GM12878 (cell line): Measurements from ENCODE around the gene PTMA. TPM values are rescaled to one million over a fixed set of nuclear protein-coding genes. Genes with fewer than 3 reads are reported as not detected.

Experiments
- ATAC-seq: fragments of 200-7000 bp; cut with Tn5 transposase; 3 replicates; pipeline ENCODE4 v1.9.1; 2020; ENCODE audit warnings: mild to moderate bottlenecking, moderate library complexity
- BruUV-seq: library from RNA; stranded (reverse); fragments of 400-500 nt; replicated peaks from 2 replicates; lab custom pipeline; 2021; lab: Mats Ljungman, UMichigan
- CTCF ChIA-PET: fragments of 300-600 bp; sonication (Branson Sonifier 250); formaldehyde crosslinking; extraction: SDS; loops from one replicate; lab custom pipeline; 2021; ENCODE audit warnings: inconsistent platforms; lab: Yijun Ruan, JAX
- POLR2A ChIA-PET: fragments of 350-600 bp; formaldehyde crosslinking; extraction: SDS; loops from one replicate; lab custom pipeline; 2021; ENCODE audit warnings: inconsistent platforms; lab: Charles Lee
- RAD21 ChIA-PET: fragments of 300-600 bp; sonication (Branson Sonifier 250); formaldehyde crosslinking; loops from one replicate; lab custom pipeline; 2023; ENCODE audit warnings: antibody characterized with exemption; ENCODE audit not compliant: unreplicated experiment; lab: Charles Lee
- SMC1A ChIA-PET: fragments of 300-600 bp; sonication (Branson Sonifier 250); formaldehyde crosslinking; loops from one replicate; lab custom pipeline; 2023; ENCODE audit not compliant: unreplicated experiment, uncharacterized antibody; lab: Charles Lee
- DNase-seq: peaks from one replicate; pipeline ENCODE4 v3.0.0-alpha.2; 2011; ENCODE audit warnings: low read depth, low spot score
- FAIRE-seq: peaks from 3 replicates; lab custom pipeline; 2011; peaks lifted over from hg19 to GRCh38; lab: Jason Lieb, UNC
- H2AFZ ChIP-seq: 2 replicates; pipeline ENCODE4 v1.6.0; 2011; ENCODE audit warnings: low read depth, low read length, control low read depth; ENCODE audit not compliant: control insufficient read depth
- H3K27ac ChIP-seq: 2 replicates; pipeline ENCODE4 v1.5.1; 2011; ENCODE audit warnings: control low read depth; ENCODE audit not compliant: control insufficient read depth, insufficient read depth
- H3K27me3 ChIP-seq, 2 experiments: replicated peaks in 1 of 2; 2 replicates each; pipeline versions ENCODE4 v1.6.0 to v1.6.1; 2011; ENCODE audit warnings: low read length in 1 of 2; ENCODE audit not compliant: control insufficient read depth in 2 of 2, insufficient read depth in 2 of 2
- H3K36me3 ChIP-seq, 2 experiments: 2 replicates each; pipeline ENCODE4 v1.5.1; 2011; ENCODE audit warnings: low read length in 1 of 2; ENCODE audit not compliant: control insufficient read depth in 2 of 2, insufficient read depth in 2 of 2
- H3K4me1 ChIP-seq: 2 replicates; pipeline ENCODE4 v1.6.1; 2011; ENCODE audit warnings: mild to moderate bottlenecking, low read length, moderate library complexity, mixed read lengths; ENCODE audit not compliant: control insufficient read depth, insufficient read depth
- H3K4me2 ChIP-seq: 2 replicates; pipeline ENCODE4 v1.6.0; 2011; ENCODE audit warnings: control low read depth; ENCODE audit not compliant: control insufficient read depth, insufficient read depth
- H3K4me3 ChIP-seq: fragments of 200-600 bp; sonication (generic); 2 replicates; pipeline ENCODE4 v1.5.1; 2016
- H3K79me2 ChIP-seq: 2 replicates; pipeline ENCODE4 v1.6.0; 2011; ENCODE audit warnings: low read length; ENCODE audit not compliant: control insufficient read depth, insufficient read depth
- H3K9ac ChIP-seq: 2 replicates; pipeline ENCODE4 v1.8.0; 2011; ENCODE audit warnings: low read length, control low read depth, mixed read lengths; ENCODE audit not compliant: control insufficient read depth, insufficient read depth
- H3K9me3 ChIP-seq: replicated peaks from 3 replicates; pipeline ENCODE4 v1.5.1; 2011; ENCODE audit warnings: mild to moderate bottlenecking, low read length; ENCODE audit not compliant: control insufficient read depth, insufficient read depth
- H4K20me1 ChIP-seq: 2 replicates; pipeline ENCODE4 v1.6.0; 2011; ENCODE audit not compliant: control insufficient read depth, insufficient read depth
- BHLHE40 ChIP-seq, 2 experiments: fragments of 450-650 bp in 1 of 2; IDR thresholded peaks; 2 replicates each; pipeline ENCODE4 v1.6.1; 2011 to 2017; ENCODE audit warnings: low read depth in 2 of 2, borderline replicate concordance in 1 of 2, improper control_type of control experiment in 1 of 2, low read length in 1 of 2, mild to moderate bottlenecking in 1 of 2
- CHD2 ChIP-seq: IDR thresholded peaks from 2 replicates; pipeline ENCODE4 v1.6.1; 2011; ENCODE audit warnings: low read depth, low read length, improper control_type of control experiment, borderline replicate concordance
- FOS ChIP-seq: IDR thresholded peaks from 3 replicates; pipeline ENCODE4 v1.6.1; 2011; ENCODE audit warnings: borderline replicate concordance; ENCODE audit not compliant: insufficient read length; ENCODE audit errors: extremely low read depth
- FOXK2 ChIP-seq: fragments of 450-650 bp; IDR thresholded peaks from 2 replicates; pipeline ENCODE4 v1.6.1; 2017; ENCODE audit warnings: mild to moderate bottlenecking, moderate library complexity
- IKZF2 ChIP-seq, 2 experiments: fragments of 450-650 bp; IDR thresholded peaks; 2 replicates each; pipeline ENCODE4 v1.6.1; 2017; ENCODE audit warnings: mild to moderate bottlenecking in 2 of 2, moderate library complexity in 2 of 2
- MAX ChIP-seq: IDR thresholded peaks from 2 replicates; pipeline ENCODE4 v1.6.1; 2012; ENCODE audit warnings: low read depth, low read length, improper control_type of control experiment
- MLLT1 ChIP-seq: fragments of 450-650 bp; IDR thresholded peaks from 2 replicates; pipeline ENCODE4 v1.6.1; 2016; ENCODE audit warnings: mild to moderate bottlenecking
- MTA2 ChIP-seq: fragments of 450-650 bp; IDR thresholded peaks from 2 replicates; pipeline ENCODE4 v1.6.1; 2016; ENCODE audit warnings: low read depth, mild to moderate bottlenecking, moderate library complexity
- MXI1 ChIP-seq: fragments of 150-350 bp; IDR thresholded peaks from 2 replicates; pipeline ENCODE4 v1.6.1; 2011; ENCODE audit warnings: low read depth, mild to moderate bottlenecking, inconsistent platforms, low read length, improper control_type of control experiment
- NFYB ChIP-seq: IDR thresholded peaks from 2 replicates; pipeline ENCODE4 v1.6.1; 2011; ENCODE audit warnings: low read depth, mild to moderate bottlenecking, low read length, improper control_type of control experiment, moderate library complexity; ENCODE audit not compliant: insufficient read depth
- PBX3 ChIP-seq: IDR thresholded peaks from 2 replicates; pipeline ENCODE4 v1.6.1; 2011; ENCODE audit warnings: mild to moderate bottlenecking, low read depth, low read length, moderate library complexity; ENCODE audit not compliant: insufficient replicate concordance
- POLR2AphosphoS5 ChIP-seq: IDR thresholded peaks from 2 replicates; pipeline ENCODE4 v1.6.1; 2011; ENCODE audit warnings: mild to moderate bottlenecking, low read length, inconsistent platforms
- SMAD1 ChIP-seq: fragments of 450-650 bp; IDR thresholded peaks from 2 replicates; pipeline ENCODE4 v1.6.1; 2018; ENCODE audit warnings: mild to moderate bottlenecking, low read depth; ENCODE audit not compliant: partially characterized antibody
- ZNF687 ChIP-seq: fragments of 450-650 bp; IDR thresholded peaks from 2 replicates; pipeline ENCODE4 v1.6.1; 2017; ENCODE audit warnings: mild to moderate bottlenecking, moderate library complexity
- WGBS: methylation state at CpG from one replicate; pipeline ENCODE4 v1.1.6; 2016; ENCODE audit warnings: low lambda C conversion rate; ENCODE audit not compliant: insufficient replicate concordance, insufficient coverage; ENCODE audit errors: missing lambda C conversion rate; 5-methylcytosine and 5-hydroxymethylcytosine counted together
- in situ Hi-C: fragments of 300-500 bp; cut with MboI; formaldehyde crosslinking; loops from 9 replicates; pipeline ENCODE4 v1.14.3; 2018; ENCODE audit warnings: mixed read lengths
- intact Hi-C: fragments of 100-400 bp; cut with micrococcal nuclease; formaldehyde crosslinking; loops from one replicate; pipeline ENCODE4 v1.14.2; 2022; ENCODE audit not compliant: unreplicated experiment
- polyA plus RNA-seq, 11 experiments: library from polyadenylated mRNA; depleted of rRNA in 4 of 11; unstranded in 6 of 11; stranded (reverse) in 5 of 11; fragments of >200 nt; fragmentation: Nextera tagmentation in 4 of 11; fragmentation: Illumina TruSeq in 1 of 11; extraction: Ambion mirVana in 4 of 11; extraction: Trizol in 1 of 11; gene quantifications; 1 replicate in 1 of 11; 2 replicates in 10 of 11; pipeline versions ENCODE4 v1.2.1 to v1.2.3, GENCODE V29; 2011 to 2016; ENCODE audit warnings: inconsistent platforms in 2 of 11, missing spikeins in 2 of 11, low read depth in 1 of 11
- total RNA-seq, 4 experiments: library from RNA; depleted of rRNA in 3 of 4; stranded (reverse); fragments of >200 nt in 3 of 4; fragmentation: Illumina TruSeq in 1 of 4; extraction: Trizol in 1 of 4; gene quantifications; 2 replicates each; pipeline versions ENCODE4 v1.2.1 to v1.2.3, GENCODE V29; 2013 to 2021

PTMA gene
- total and polyA plus RNA-seq, 10 of the 15 experiments (the other 5 are each of a cell fraction or from before 2014, with no cell fraction given): 1,144 to 5,018 (median 3,464) TPM

- no TSS peak for BruUV-seq
- Histone ChIP-seq H3K27me3 (no peaks in the 10 kb centered on the region), H3K9ac (peak overlapping the region; percentile 66), H3K4me1 (peaks cover 41% of the 10 kb centered on the region), H3K79me2 (peaks cover 19% of the 10 kb centered on the region), H3K4me2 (peak overlapping the region; percentile 98), H3K27ac (peak overlapping the region; percentile 90), H4K20me1 (no peaks in the 10 kb centered on the region), H3K36me3 (no peaks in the 10 kb centered on the region), H3K4me3 (peak overlapping the region; percentile 56; the same call in 1 of the 2 replicates), H3K9me3 (no peaks in the 10 kb centered on the region), H2AFZ (peak overlapping the region; percentile 94)
- CTCF ChIA-PET: interaction anchor here (1.9 to 9.9 kb wide), 2 partner anchors 12 to 49 kb away, joined by 6 to 151 read pairs; no protein-coding TSS in a partner anchor
- POLR2A ChIA-PET: interaction anchor here (7.3 to 9.2 kb wide), 2 partner anchors 12 to 51 kb away, joined by 95 to 119 read pairs; no protein-coding TSS in a partner anchor
- WGBS: 93% methylated on average over 29 of the region's 34 CpGs
- SMC1A ChIA-PET: interaction anchor here (2.3 to 3.0 kb wide), 2 partner anchors 9 to 43 kb away, joined by 5 to 17 read pairs; no protein-coding TSS in a partner anchor
- RAD21 ChIA-PET: interaction anchor here (0.9 to 9.4 kb wide), 4 partner anchors 10 to 49 kb away, joined by 6 to 70 read pairs (median 16); no protein-coding TSS in a partner anchor
- in situ Hi-C loops: no loop called here
- DNase-seq (no peak), FAIRE-seq (no peak), ATAC-seq (peak; percentile 8)
- TF ChIP-seq CHD2 (no peak), PBX3 (no peak), MLLT1 (0 out of 2 replicates have a peak, but pooled peaks have one; percentile 7), SMAD1 (peak; percentile 43), MTA2 (0 out of 2 replicates have a peak, but pooled peaks have one; percentile 32), ZNF687 (peak; percentile 74), IKZF2 (IDR thresholded peaks at IDR 0.05) (peak in 1 of 2 experiments; percentile 10; a peak in 2 of 4 replicates), FOS (no peak), MXI1 (peak; percentile 28; the same call in 1 of the 2 replicates), FOXK2 (no peak), NFYB (no peak), POLR2AphosphoS5 (peak; percentile 53; the same call in 1 of the 2 replicates), MAX (peak; percentile 72), BHLHE40 (IDR thresholded peaks at IDR 0.05; ENCODE audit: borderline replicate concordance in 1 of 2, low read depth in 2 of 2, low read length in 1 of 2) (peak; percentile 74 to 77)
- intact Hi-C loops: loop anchor here (1.0 to 10.0 kb wide), 3 partner anchors 44 to 268 kb away; partner anchors contain the start of gene B3GNT7
These were observed 45.4 kb upstream of the PTMA start for GRCh38 chr2:231662811-231663457.
